ENCODE measurements around the gene TMEM258. TPM values are rescaled to one million over a fixed set of nuclear protein-coding genes. Genes with fewer than 3 reads are reported as not detected.

The TMEM258 gene
- total and polyA plus RNA-seq, 2 experiments from 2014 or later = 35.3 to 241 TPM

GRCh38 chr11:61756147-61756451, 36.3 kb downstream of the TMEM258 start:
- H3K9me3 ChIP-seq (ENCODE audit: low read depth) = no peaks in the 10 kb centered on the region
- no peaks in the 10 kb centered on the region for H3K36me3 ChIP-seq
- TF ChIP-seq, protein P1, sequence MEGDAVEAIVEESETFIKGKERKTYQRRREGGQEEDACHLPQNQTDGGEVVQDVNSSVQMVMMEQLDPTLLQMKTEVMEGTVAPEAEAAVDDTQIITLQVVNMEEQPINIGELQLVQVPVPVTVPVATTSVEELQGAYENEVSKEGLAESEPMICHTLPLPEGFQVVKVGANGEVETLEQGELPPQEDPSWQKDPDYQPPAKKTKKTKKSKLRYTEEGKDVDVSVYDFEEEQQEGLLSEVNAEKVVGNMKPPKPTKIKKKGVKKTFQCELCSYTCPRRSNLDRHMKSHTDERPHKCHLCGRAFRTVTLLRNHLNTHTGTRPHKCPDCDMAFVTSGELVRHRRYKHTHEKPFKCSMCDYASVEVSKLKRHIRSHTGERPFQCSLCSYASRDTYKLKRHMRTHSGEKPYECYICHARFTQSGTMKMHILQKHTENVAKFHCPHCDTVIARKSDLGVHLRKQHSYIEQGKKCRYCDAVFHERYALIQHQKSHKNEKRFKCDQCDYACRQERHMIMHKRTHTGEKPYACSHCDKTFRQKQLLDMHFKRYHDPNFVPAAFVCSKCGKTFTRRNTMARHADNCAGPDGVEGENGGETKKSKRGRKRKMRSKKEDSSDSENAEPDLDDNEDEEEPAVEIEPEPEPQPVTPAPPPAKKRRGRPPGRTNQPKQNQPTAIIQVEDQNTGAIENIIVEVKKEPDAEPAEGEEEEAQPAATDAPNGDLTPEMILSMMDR (IDR thresholded peaks at IDR 0.05; ENCODE audit: low read depth, low read length) = no peak
- peak overlapping the region; percentile 85 for H3K27ac ChIP-seq
- H3K4me3 ChIP-seq = no peak overlapping the region
- H3K4me1 ChIP-seq (ENCODE audit: low read depth) = peaks cover 28% of the 10 kb centered on the region
- no peak for DNase-seq (ENCODE audit: low read depth in 1 of 2, low spot score in 1 of 2)
- no peaks in the 10 kb centered on the region for H3K27me3 ChIP-seq

DNA sequence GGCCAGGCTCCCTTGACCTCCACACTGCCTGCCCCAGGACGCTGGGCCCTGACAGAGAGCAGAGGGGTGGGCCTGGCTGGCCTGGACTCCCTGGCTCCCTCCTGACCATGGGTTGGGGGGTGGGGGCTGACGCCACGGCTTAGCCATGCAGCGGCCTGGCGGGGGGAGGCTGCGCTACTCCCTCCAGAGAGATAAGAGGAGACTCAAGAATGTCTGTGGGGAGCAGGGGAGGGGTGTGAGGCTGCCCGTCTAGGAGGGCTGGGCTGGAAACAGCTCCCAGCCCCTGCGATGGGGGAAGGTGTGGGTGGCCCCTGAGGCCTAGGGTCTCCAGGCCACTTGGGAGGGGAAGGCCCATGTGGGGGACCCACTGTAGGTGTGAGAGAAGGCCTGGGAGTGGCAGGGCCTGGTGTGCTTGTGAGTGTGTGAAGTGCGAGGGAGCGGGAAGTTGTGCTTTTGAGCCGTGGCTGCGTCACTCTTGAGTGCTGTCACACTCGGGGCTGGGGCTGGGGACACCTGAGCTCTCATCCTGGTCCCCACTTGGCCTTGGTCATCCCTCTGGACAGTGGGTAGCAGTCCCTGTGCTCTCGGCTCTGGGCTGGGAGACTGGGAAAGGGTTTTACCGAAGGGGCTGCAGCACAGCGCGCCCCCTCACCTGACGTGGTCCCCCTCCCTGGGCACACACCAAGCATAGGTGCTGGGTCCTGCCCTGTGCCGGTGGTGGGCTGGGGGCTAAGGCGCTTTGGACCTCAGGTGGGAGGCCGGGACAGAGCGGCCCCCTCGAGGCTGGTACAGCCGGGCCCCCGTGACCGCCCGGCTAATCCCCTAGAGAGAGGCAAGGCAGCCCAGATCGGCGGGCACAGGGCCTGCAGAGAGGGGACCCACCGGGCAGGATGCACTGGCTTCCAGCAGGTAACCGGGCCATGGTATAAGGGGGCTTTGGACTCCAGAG, 37.6 kb downstream of the TMEM258 start:
- Histone ChIP-seq H3K9me3 (ENCODE audit: low read depth) (no peaks in the 10 kb centered on the region), H3K36me3 (no peaks in the 10 kb centered on the region), H3K4me3 (peak overlapping the region; percentile 69), H3K4me1 (ENCODE audit: low read depth) (peaks cover 29% of the 10 kb centered on the region), H3K27ac (peak overlapping the region; percentile 85), H3K27me3 (no peaks in the 10 kb centered on the region)
- peak; percentile 86 to 90 for DNase-seq (ENCODE audit: low read depth in 1 of 2, low spot score in 1 of 2)
- TF ChIP-seq, protein P1 (IDR thresholded peaks at IDR 0.05; ENCODE audit: low read depth, low read length) = no peak

DNA sequence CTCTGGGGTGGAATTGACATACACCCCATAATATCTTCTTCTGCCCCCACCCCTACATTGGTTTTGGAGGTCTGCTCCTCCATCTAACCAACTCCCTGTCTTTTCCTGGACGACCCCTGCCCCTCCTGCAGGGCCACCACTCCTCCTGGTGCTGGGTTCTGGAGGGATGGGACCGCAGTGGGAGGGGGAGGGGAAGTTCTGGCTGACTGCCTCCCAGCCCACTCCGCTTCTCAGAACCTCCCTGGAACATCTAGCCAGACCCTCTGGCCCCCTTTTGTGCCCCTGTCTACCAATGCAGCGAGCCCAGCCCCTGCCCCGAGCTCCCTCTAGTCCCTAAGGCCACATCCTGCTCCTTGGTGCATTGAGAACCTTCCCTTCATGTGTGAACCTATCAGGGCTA, 38.7 kb downstream of the TMEM258 start:
- no peak for DNase-seq (ENCODE audit: low read depth in 1 of 2, low spot score in 1 of 2)
- Histone ChIP-seq H3K4me1 (ENCODE audit: low read depth) (peaks cover 32% of the 10 kb centered on the region), H3K4me3 (peak overlapping the region; percentile 69), H3K9me3 (ENCODE audit: low read depth) (no peaks in the 10 kb centered on the region), H3K27ac (peak overlapping the region; percentile 85), H3K27me3 (no peaks in the 10 kb centered on the region), H3K36me3 (no peaks in the 10 kb centered on the region)
- TF ChIP-seq, protein P1 (IDR thresholded peaks at IDR 0.05; ENCODE audit: low read depth, low read length) = no peak

GRCh38 chr11:61752925-61753521, 39.4 kb downstream of the TMEM258 start:
- no peaks in the 10 kb centered on the region for H3K27me3 ChIP-seq
- no peaks in the 10 kb centered on the region for H3K9me3 ChIP-seq (ENCODE audit: low read depth)
- peaks cover 33% of the 10 kb centered on the region for H3K4me1 ChIP-seq (ENCODE audit: low read depth)
- DNase-seq (ENCODE audit: low read depth in 1 of 2, low spot score in 1 of 2) = no peak
- TF ChIP-seq, protein P1 (IDR thresholded peaks at IDR 0.05; ENCODE audit: low read depth, low read length) = no peak
- peak overlapping the region; percentile 85 for H3K27ac ChIP-seq
- peak overlapping the region; percentile 69 for H3K4me3 ChIP-seq
- no peaks in the 10 kb centered on the region for H3K36me3 ChIP-seq

- peak; percentile 58 to 83 for DNase-seq (ENCODE audit: low read depth in 1 of 2, low spot score in 1 of 2)
- H3K4me1 ChIP-seq (ENCODE audit: low read depth) = peaks cover 36% of the 10 kb centered on the region
- H3K27ac ChIP-seq = peak within 1 kb of the TSS; percentile 85
- H3K36me3 ChIP-seq = no peaks in the 10 kb centered on the region
- no peaks in the 10 kb centered on the region for H3K27me3 ChIP-seq
- TF ChIP-seq, protein P1 (IDR thresholded peaks at IDR 0.05; ENCODE audit: low read depth, low read length) = peak; percentile 47
- no peaks in the 10 kb centered on the region for H3K9me3 ChIP-seq (ENCODE audit: low read depth)
- H3K4me3 ChIP-seq = peak within 1 kb of the TSS; percentile 69
These were observed 40.1 kb downstream of the TMEM258 start, which contains the start of gene MYRF for GRCh38 chr11:61752117-61752924. Gene MYRF, plus strand, starts transcription at chr11:61752636. Its CDS starts 109 bp downstream, at chr11:61752745.
